Endothelial cell of umbilical vein (primary cell): ENCODE measurements around the gene WDR27. TPM values are rescaled to one million over a fixed set of nuclear protein-coding genes. Genes with fewer than 3 reads are reported as not detected.

Source experiments
- BruUV-seq: library from RNA; stranded (reverse); fragments of 400-500 nt; replicated peaks from 2 replicates; lab custom pipeline; 2021; lab: Mats Ljungman, UMichigan
- CTCF ChIA-PET: fragments of 300-600, 350-600 bp; sonication (Branson Sonifier 250); formaldehyde crosslinking; loops from one replicate; lab custom pipeline; 2021; ENCODE audit warnings: antibody characterized with exemption, inconsistent platforms; lab: Charles Lee
- POLR2A ChIA-PET: fragments of 300-600, 350-600 bp; sonication (Branson Sonifier 250); formaldehyde crosslinking; loops from one replicate; lab custom pipeline; 2021; ENCODE audit warnings: antibody characterized with exemption, inconsistent platforms; lab: Charles Lee
- DNase-seq: peaks from one replicate; pipeline ENCODE4 v3.0.0-alpha.2; 2011; ENCODE audit warnings: low read depth, low spot score
- FAIRE-seq: peaks from 2 replicates; lab custom pipeline; 2011; peaks lifted over from hg19 to GRCh38; lab: Jason Lieb, UNC
- H2AFZ ChIP-seq: 2 replicates; pipeline ENCODE4 v1.6.0; 2012; ENCODE audit warnings: low read depth, low read length, control low read depth, inconsistent platforms
- H3K27ac ChIP-seq: 2 replicates; pipeline ENCODE4 v1.5.1; 2011; ENCODE audit warnings: low read depth, mild to moderate bottlenecking, control low read depth, low read length, moderate library complexity; ENCODE audit not compliant: insufficient read depth
- H3K27me3 ChIP-seq, 2 experiments: 2 replicates each; pipeline versions ENCODE4 v1.6.0 to v1.6.1; 2011; ENCODE audit warnings: low read length in 2 of 2, mixed read lengths in 1 of 2; ENCODE audit not compliant: control insufficient read depth in 2 of 2, insufficient read depth in 2 of 2
- H3K36me3 ChIP-seq, 2 experiments: 2 replicates in 1 of 2; 3 replicates in 1 of 2; pipeline ENCODE4 v1.5.1; 2011; ENCODE audit warnings: low read length in 2 of 2, mild to moderate bottlenecking in 1 of 2, moderate library complexity in 1 of 2; ENCODE audit not compliant: control insufficient read depth in 2 of 2, insufficient read depth in 2 of 2; ENCODE audit errors: extremely low read depth in 1 of 2
- H3K4me1 ChIP-seq: 3 replicates; pipeline ENCODE4 v1.5.1; 2011; ENCODE audit warnings: mild to moderate bottlenecking, low read length; ENCODE audit not compliant: control insufficient read depth, insufficient read depth; ENCODE audit errors: extremely low read depth
- H3K4me2 ChIP-seq: 2 replicates; pipeline ENCODE4 v1.6.1; 2011; ENCODE audit warnings: low read length, control low read depth, mixed read lengths; ENCODE audit not compliant: insufficient read depth
- H3K4me3 ChIP-seq, 3 experiments: fragments of 200-600 bp in 1 of 3; sonication (generic), shearing (Covaris generic) in 1 of 3; replicated peaks in 1 of 3; 2 replicates each; pipeline ENCODE4 v1.5.1; 2011 to 2016; ENCODE audit warnings: control low read depth in 3 of 3, low read length in 3 of 3, mild to moderate bottlenecking in 2 of 3, inconsistent platforms in 1 of 3, low read depth in 1 of 3, moderate library complexity in 1 of 3; ENCODE audit not compliant: insufficient read depth in 1 of 3
- H3K79me2 ChIP-seq: 2 replicates; pipeline ENCODE4 v1.6.0; 2012; ENCODE audit warnings: low read length, inconsistent platforms; ENCODE audit not compliant: control insufficient read depth, insufficient read depth
- H3K9ac ChIP-seq: replicated peaks from 2 replicates; pipeline ENCODE3; 2011; ENCODE audit warnings: low read length, control low read depth; ENCODE audit not compliant: insufficient read depth; ENCODE audit errors: extremely low read depth
- H3K9me1 ChIP-seq: replicated peaks from 3 replicates; pipeline ENCODE4 v1.6.0; 2011; ENCODE audit warnings: mild to moderate bottlenecking, low read length; ENCODE audit not compliant: control insufficient read depth, insufficient read depth; ENCODE audit errors: extremely low read depth
- H3K9me3 ChIP-seq: replicated peaks from 2 replicates; pipeline ENCODE4 v1.5.1; 2012; ENCODE audit warnings: low read length, inconsistent platforms; ENCODE audit not compliant: control insufficient read depth, insufficient read depth
- H4K20me1 ChIP-seq: replicated peaks from 2 replicates; pipeline ENCODE3; 2011; ENCODE audit warnings: mild to moderate bottlenecking, low read length; ENCODE audit not compliant: control insufficient read depth, insufficient read depth; ENCODE audit errors: extremely low read depth
- EZH2 ChIP-seq: IDR thresholded peaks from 2 replicates; pipeline ENCODE4 v1.6.1; 2012; ENCODE audit warnings: borderline replicate concordance, low read depth, mild to moderate bottlenecking, moderate library complexity, low read length, inconsistent platforms; ENCODE audit not compliant: severe bottlenecking
- FOS ChIP-seq: IDR thresholded peaks from 2 replicates; pipeline ENCODE4 v1.6.1; 2011; ENCODE audit warnings: mild to moderate bottlenecking, low read length, moderate library complexity, borderline replicate concordance; ENCODE audit not compliant: insufficient read depth
- GATA2 ChIP-seq: IDR thresholded peaks from 2 replicates; pipeline ENCODE4 v1.7.0; 2011; ENCODE audit warnings: low read depth, mild to moderate bottlenecking, moderate library complexity, mixed read lengths, low read length; ENCODE audit not compliant: insufficient read length, insufficient read depth
- JUN ChIP-seq: IDR thresholded peaks from 2 replicates; pipeline ENCODE4 v1.6.1; 2011; ENCODE audit warnings: borderline replicate concordance, low read depth; ENCODE audit not compliant: insufficient read length, insufficient read depth
- MYC ChIP-seq: IDR thresholded peaks from one replicate; pipeline ENCODE4 v1.6.1; 2011; ENCODE audit warnings: mild to moderate bottlenecking, low read depth, low read length
- POLR2A ChIP-seq: IDR thresholded peaks from 2 replicates; pipeline ENCODE4 v1.6.1; 2012; ENCODE audit warnings: low read depth, mild to moderate bottlenecking, control low read depth, low read length
- POLR2AphosphoS5 ChIP-seq: IDR thresholded peaks from 2 replicates; pipeline ENCODE4 v1.6.1; 2012; ENCODE audit warnings: low read depth, mild to moderate bottlenecking, control low read depth, low read length, moderate library complexity; ENCODE audit not compliant: insufficient read depth
- dilution Hi-C: fragments of 300-500 bp; cut with MboI; formaldehyde crosslinking; loops from one replicate; pipeline ENCODE4 v1.15.0; 2019; ENCODE audit warnings: low sequenced_read_pairs; ENCODE audit not compliant: extremely low pct_ligation_motif_present
- intact Hi-C: fragments of 100-400 bp; cut with micrococcal nuclease; formaldehyde crosslinking; loops from one replicate; pipeline ENCODE4 v1.10.0; 2022
- polyA plus RNA-seq, 4 experiments: library from polyadenylated mRNA; depleted of rRNA in 3 of 4; stranded (reverse) in 3 of 4; unstranded in 1 of 4; fragments of >200 nt; gene quantifications; 2 replicates each; pipeline versions ENCODE4 v1.2.1 to v1.2.3, GENCODE V29; 2011 to 2012; ENCODE audit warnings: missing spikeins in 1 of 4
- total RNA-seq: library from RNA; stranded (reverse); gene quantifications from 2 replicates; pipeline ENCODE4 v1.2.3, GENCODE V29; 2021
- TF ChIP-seq, protein P1 (sequence below): IDR thresholded peaks from 2 replicates; pipeline ENCODE4 v1.6.1; 2011; ENCODE audit not compliant: insufficient read depth, insufficient read length
- TF ChIP-seq, protein P2 (sequence below), 2 donors: IDR thresholded peaks; 1 replicate in 1 of 2; 2 replicates in 1 of 2; pipeline ENCODE4 v1.5.1; 2011; ENCODE audit warnings: low read length in 2 of 2, mild to moderate bottlenecking in 2 of 2, moderate library complexity in 2 of 2, control low read depth in 1 of 2, inconsistent platforms in 1 of 2, low read depth in 1 of 2; ENCODE audit not compliant: insufficient read depth in 1 of 2; ENCODE audit errors: extremely low read depth in 1 of 2

Gene WDR27
- total and polyA plus RNA-seq, 2 donors (not counting 3 experiments of a cell fraction or from before 2014, with no cell fraction given): 60.1 to 69.7 TPM

DNA sequence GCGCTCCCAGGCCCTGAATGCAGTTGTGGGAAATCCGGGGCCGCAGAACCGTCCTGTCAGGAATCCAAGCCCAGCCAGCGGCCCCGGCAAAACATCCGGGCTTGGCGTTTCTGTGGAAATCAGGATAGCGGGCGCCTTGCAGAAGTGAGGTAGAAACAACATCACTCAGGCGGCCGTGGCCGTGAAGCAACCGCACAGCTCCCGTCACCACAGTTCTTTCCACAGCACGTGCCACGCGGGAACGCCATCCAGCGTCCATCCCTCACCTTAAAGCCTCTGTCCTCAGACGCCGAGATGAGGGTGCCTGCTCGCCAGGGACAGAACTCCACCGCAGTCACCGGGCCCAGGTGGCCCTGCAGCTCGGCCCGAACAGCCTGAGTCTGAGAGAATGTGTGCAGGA lies 34.1 kb downstream of the WDR27 start:
- TF ChIP-seq FOS (no peak), MYC (no peak), EZH2 (no peak), GATA2 (no peak), JUN (no peak), POLR2AphosphoS5 (no peak), POLR2A (no peak)
- TF ChIP-seq, protein P1, sequence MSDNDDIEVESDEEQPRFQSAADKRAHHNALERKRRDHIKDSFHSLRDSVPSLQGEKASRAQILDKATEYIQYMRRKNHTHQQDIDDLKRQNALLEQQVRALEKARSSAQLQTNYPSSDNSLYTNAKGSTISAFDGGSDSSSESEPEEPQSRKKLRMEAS: no peak
- TF ChIP-seq, protein P2, sequence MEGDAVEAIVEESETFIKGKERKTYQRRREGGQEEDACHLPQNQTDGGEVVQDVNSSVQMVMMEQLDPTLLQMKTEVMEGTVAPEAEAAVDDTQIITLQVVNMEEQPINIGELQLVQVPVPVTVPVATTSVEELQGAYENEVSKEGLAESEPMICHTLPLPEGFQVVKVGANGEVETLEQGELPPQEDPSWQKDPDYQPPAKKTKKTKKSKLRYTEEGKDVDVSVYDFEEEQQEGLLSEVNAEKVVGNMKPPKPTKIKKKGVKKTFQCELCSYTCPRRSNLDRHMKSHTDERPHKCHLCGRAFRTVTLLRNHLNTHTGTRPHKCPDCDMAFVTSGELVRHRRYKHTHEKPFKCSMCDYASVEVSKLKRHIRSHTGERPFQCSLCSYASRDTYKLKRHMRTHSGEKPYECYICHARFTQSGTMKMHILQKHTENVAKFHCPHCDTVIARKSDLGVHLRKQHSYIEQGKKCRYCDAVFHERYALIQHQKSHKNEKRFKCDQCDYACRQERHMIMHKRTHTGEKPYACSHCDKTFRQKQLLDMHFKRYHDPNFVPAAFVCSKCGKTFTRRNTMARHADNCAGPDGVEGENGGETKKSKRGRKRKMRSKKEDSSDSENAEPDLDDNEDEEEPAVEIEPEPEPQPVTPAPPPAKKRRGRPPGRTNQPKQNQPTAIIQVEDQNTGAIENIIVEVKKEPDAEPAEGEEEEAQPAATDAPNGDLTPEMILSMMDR (IDR thresholded peaks at IDR 0.05; ENCODE audit: extremely low read depth in 1 of 2, insufficient read depth in 1 of 2, low read depth in 1 of 2, low read length in 2 of 2): no peak
- Histone ChIP-seq H2AFZ (no peak overlapping the region), H3K4me1 (peaks cover 26% of the 10 kb centered on the region), H3K79me2 (no peaks in the 10 kb centered on the region), H3K27me3 (no peaks in the 10 kb centered on the region), H3K9ac (no peak overlapping the region), H4K20me1 (no peaks in the 10 kb centered on the region), H3K9me1 (no peaks in the 10 kb centered on the region), H3K27ac (no peak overlapping the region), H3K36me3 (peaks cover 2 to 20% of the 10 kb centered on the region in 2 experiments), H3K9me3 (no peaks in the 10 kb centered on the region), H3K4me3 (no peak overlapping the region), H3K4me2 (no peak overlapping the region)
- no TSS peak for BruUV-seq
- DNase-seq (no peak), FAIRE-seq (no peak)
- dilution Hi-C loops (no loop called here), intact Hi-C loops (no loop called here)
- ChIA-PET POLR2A (no interaction called here), CTCF (no interaction called here)
